ENCODE data around the gene VIPR1.

- TF ChIP-seq POLR2A (IDR thresholded peaks at IDR 0.05): no peak
- no peak for TF ChIP-seq CTCF (IDR thresholded peaks at IDR 0.05)
- no peak for TF ChIP-seq POLR2AphosphoS5 (IDR thresholded peaks at IDR 0.05)
- TF ChIP-seq EP300 (IDR thresholded peaks at IDR 0.05; ENCODE audit: low read depth): no peak
These were observed 34.9 kb downstream of the VIPR1 start for GRCh38 chr3:42537350-42537749.
